Measurements from ENCODE around the gene TENM4. TPM values are rescaled to one million over a fixed set of nuclear protein-coding genes. Genes with fewer than 3 reads are reported as not detected.

Gene TENM4
- total RNA-seq, 1 donor from 2014 or later, result 0.21 TPM

DNA sequence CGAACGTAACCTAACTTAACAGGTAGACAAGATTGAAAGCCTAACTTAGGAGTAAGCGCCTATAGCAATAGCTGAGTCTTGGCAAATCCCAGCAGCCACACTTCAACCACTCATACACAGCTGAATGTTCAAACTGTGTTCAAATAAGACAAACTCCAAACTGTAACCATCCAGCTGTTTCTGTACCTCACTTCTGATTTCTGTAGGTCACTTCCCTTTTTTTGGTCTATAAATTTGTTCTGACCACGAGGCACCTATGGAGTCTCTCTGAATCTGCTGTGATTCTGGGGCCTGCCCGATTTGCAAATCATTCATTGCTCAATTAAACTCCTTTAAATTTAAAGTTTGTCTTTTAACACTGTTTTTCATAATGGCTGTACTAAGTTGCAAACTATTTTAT is 8.2 kb upstream of the TENM4 start:
- DNase-seq (ENCODE audit: low read depth), result no peak

DNA sequence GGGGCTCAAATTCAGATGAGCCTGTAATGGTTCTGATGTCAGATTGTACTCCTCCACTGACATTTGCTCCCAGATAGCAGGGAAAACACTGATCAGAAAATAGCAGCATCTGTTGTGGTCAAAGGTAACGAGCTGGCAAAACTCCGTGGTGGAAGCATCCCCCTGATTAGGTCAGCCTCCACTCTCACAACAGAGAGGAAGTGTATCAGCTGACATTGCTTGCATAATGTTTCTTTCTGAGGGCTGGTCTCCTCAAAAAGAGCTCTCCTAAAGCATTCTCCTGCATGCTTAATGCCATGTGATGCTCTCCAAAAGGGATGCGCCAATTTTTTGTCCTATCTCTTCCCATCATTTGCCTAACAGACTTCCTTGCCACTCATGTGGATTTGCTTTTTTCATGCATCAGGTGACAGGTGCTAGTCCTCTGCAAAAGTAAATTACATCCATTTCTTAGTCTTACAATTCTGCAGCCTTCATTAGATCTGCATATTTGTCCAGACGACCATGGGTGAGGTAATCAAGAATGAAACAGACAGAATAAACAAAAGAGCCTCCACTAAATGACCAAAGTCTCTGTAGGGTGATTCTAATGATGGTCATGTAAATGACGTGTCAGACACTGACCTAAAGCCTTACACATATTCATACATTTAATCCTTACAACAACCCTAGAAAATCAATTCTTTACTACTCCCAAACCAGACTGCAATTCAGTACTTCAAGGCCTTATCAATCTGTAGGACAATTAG is 6.4 kb upstream of the TENM4 start:
- DNase-seq (ENCODE audit: low read depth), result no peak

DNA sequence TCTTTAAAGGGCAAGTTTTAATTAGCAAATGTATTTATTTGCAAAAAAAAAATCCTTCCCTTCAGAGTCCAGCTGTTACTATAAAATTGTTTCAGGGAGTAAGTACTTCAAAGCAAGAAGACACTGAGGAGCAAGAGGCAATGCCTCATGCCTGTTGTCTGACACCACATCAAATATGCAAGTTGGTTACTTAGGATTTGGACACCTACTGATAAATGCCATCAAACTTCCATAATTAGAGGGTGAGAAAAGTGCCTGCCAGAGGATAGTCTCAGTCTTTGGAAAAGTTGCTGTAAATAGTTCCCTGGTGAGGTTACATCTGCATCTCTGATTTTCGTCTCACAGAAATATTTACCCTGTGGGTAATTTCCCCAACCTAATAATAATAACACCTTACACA is 4.1 kb upstream of the TENM4 start:
- DNase-seq (ENCODE audit: low read depth), result no peak

DNA sequence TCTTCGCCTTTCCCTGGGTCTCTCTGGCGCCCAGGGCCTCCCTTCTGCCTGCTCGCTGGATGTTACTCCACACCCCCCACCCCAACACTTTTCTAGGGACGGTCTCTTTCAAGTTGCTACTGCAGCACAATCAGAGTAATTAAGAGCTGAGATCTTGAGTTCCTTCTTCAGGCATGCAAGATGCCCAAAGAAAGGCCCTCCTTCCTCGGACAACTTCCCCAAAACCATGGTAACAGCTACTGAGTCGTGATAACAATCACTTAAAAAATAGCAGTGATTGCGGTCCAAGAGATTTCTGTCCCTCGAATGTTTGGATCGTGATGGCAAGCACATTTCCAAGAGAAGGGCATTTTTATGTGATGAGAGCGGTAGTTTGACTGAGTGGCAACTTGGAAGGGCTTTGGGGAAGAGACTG is 638 bp upstream of the TENM4 start:
- no peak for DNase-seq (ENCODE audit: low read depth)

DNA sequence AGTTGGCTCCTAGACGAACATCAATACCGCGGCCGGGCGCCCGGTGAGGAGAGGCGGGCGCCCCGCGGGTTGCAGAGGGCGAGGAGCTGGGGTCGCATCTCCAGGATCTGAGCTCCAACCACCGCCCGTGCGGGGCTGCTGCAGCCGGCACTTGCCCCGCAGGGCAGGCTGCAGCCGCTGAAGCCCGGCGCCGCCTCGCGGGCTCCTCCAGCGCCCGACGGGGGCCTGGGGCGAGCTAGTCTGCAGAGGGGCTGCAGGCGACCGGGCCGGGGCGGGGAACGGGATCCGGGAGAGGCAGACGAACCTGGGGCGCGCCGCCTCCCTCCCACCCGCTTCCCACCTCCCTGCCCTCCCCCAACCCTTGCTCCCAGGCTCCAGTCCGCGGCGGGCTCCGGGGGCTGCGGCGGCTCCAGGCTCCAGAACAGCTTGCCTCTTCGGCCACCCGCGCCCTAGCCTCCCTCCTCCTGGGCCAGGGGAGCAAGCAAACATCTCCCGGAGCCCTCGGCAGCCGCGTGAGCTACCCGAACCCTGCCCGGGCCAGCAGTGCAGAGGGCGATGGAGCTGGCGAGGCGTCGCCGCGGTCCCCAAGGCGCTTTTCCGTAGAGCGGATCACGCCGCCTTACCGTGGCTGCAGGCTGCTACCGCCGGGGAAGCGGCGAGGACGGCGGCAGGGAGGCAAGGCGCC is 802 bp downstream of the TENM4 start:
- DNase-seq (ENCODE audit: low read depth), result no peak

DNA sequence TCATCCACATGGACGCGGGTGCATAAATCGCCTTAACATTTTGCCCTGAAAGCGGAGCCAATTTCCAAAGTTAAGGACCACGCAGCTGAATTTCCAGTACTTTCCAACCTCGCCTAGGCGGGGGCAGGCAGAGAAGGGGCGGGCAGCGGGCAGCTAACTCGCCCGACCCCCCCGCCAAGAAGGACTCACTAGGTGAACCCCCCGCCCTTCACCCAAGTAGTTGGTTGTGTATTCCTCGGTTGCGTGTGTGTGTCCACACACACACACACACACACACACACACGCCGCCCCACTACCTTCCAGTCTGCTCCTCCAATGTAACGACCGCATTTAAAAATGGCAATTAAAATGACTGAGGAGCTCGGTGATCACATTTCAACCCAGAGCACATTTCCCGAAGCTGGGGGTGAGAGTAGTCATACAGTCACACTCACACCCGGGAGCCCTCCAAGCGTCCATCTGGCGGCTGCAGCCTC is 1.4 kb downstream of the TENM4 start:
- no peak for DNase-seq (ENCODE audit: low read depth)

DNA sequence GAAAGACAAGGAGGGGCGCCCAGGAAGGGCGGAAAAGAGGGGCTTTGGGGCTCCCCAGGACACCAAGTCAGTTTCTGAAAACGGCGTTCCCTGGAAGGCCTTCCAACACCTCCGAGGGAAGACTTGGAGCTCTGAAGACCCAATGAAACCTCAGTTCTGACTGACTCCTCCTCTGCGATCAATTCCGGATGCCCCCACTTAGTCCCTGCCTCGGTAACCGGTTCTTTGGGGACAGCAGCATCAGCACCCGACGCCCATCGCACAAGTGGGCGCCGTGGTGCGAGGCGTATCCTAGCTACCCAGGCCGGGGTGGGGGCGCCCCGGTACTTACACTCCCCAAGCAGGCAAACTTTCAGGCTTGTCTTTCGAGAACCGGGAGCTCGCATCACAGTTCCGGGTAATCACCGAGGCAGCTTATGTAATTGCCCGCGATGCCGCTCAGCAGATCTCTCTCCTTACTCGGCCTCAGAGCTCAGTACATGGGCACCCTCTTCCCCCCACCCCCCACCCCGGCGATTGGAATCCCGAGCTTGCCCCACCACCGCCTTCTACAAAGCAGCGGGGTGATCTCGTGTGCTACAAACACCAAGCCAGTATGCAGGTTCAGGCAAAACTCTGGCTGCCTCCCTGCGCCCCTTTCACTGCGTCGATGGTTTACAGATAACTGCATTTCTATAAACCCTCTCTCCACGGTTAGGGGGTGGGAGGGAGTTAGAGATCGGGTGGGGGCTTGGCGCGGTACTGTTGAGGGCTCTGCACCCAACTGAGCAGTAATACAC is 2.0 kb downstream of the TENM4 start:
- no peak for DNase-seq (ENCODE audit: low read depth)

DNA sequence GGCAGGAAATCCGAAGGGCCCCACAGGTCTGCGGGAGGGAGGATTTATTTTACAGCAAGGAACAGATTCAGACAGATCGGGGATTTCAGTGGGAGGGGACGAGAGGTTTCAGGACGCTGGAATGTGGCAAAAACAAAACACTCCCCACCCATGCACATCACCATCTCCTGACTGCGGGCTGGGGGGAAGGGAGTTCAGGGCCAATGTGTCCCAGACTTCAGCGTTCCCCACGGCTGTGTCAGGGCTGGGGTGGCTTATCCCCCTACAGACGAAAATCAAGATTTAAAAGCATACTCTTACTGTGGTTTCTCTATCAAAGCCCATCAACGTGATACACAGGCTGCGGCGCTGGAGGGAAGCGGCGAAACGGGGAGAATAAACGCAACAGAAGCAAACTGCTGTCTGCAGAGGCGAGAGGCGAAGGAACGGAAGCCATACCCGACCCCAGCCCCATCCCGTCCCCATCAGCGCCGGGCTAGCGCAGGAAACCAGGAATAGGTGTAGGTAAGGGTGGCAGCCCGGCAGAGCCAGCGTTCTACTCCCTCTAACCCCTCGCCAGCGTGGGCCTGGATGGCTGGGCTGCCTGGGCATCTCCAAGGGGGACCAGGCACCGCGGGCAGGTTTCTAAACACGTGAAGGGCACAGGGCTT is 2.7 kb downstream of the TENM4 start:
- no peak for DNase-seq (ENCODE audit: low read depth)

DNA sequence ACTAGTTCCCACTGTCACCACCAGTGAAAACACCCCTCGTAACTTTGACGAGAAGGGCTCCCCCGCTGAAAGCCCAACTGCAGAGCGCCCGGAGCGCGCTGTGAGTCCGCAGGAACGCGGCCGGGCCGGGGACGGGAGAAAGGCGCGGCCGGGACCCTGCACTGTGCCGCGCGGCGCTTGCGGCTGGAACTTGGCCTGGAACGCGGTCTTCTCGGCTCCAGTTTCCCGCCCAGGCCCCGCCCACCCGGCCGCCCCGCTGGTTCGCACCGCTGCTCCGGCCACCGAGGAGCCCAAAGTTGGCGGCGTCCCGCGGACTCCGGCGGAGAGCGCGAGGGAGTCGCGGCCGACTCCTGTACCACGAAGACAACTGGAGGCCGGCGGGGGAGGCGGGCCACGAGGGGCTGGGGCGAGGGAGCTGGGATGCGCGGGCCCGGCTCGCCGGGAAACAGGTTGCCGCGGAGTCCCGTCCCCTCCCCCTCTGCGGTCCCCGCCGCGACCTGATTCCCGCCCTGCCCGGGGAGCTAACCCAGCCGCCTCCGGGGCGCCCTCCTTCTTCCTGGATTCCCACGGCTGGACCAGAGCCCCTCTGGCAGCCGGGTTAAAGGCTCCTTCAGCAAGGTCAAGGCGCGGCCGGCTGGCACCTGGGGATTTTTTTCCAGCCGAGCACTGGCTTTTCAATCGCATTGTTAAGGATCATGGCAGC is 3.4 kb downstream of the TENM4 start:
- DNase-seq (ENCODE audit: low read depth), result peak; percentile 33

DNA sequence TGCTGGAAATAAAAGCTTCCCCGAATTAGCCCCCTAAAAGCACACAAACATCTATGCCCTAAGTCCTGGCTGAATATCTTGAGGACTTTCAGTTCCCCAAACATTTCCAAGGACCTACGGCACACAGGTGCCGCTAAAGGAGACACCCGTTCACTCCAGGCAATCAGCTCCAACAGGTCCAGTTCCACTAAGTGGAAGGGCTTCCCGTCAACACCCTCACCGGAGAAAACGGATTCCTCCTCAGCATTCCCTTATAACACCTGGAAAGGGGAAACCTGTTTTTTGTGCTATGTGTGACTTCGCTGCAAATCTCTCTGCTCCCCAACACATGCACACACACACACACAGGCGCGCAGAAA is 3.9 kb downstream of the TENM4 start:
- no peak for DNase-seq (ENCODE audit: low read depth)

DNA sequence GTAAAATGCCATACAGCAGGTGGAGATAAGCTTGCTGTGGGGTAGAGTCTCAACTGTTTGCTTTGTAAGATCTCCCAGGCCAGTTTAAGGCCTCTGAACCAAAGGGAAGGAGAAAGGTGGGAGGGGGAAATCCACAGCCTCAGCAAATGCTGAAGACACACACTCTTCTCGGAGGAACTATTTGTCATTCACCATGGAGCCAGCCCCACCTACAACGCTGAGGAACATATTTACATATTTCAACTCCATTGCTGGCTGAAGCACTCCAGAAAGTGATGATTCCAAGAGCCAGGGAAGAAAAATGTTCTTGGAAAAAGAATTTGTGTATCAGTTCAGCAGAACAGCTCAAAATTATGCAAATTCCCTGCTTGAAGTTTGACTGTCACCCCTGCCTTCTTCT is 6.5 kb downstream of the TENM4 start:
- DNase-seq (ENCODE audit: low read depth), result no peak

DNA sequence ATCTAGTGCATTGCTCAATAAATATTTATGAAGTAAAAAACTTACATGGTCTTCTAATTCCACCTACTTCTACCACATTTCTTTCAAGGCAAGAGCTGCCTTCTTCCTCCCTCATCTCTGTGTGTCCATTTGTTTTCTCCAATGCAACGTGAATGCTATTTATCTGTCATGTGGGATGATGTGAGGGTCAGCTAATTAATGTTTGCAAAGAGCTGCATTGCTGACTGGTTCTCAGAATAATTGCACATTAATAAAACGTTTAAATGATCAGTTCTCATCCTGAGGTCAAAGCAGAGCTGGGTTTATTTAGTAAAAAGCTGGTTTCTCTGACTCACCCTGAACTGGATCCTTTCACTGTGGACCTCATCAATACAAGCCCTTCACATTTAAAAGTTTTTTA is 8.7 kb downstream of the TENM4 start:
- no peak for DNase-seq (ENCODE audit: low read depth)

DNA sequence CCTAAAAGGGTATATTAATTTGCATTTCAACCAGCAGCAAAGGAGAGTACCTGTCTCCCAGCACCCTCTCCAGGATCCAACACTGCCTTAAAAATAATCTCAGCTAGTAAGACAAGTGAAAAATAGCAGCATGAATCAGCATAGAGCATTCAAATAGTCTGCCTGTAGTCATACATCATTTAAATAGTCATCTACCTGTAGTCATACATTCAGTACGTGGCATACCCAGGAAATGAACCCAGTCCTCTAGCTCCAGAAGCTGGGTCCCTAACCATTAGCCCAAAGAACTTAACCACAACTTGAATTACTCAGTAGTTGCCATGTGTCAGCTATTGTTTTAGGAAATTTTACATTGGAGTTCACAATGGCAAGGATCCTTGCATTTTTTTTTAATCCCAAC is 9.3 kb downstream of the TENM4 start:
- no peak for DNase-seq (ENCODE audit: low read depth)

DNA sequence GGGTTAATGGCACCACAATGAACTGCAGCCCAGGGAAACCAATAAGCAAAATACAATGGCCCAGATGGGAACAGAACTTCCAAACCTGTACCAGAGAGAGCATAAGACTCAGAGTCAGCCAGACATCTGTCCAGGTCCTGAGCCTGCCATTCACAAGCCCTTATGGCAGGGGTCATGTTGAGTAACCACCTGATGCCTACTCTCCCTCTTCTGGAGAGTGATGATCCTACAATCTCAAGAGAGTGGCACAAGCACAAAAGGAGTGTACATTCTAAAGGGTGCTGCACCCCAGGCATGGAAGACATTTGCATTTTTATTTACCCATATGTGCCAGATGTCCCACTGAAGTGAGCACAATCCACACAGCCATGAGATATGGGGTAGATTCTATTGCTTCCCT is 10.6 kb downstream of the TENM4 start:
- no peak for DNase-seq (ENCODE audit: low read depth)

DNA sequence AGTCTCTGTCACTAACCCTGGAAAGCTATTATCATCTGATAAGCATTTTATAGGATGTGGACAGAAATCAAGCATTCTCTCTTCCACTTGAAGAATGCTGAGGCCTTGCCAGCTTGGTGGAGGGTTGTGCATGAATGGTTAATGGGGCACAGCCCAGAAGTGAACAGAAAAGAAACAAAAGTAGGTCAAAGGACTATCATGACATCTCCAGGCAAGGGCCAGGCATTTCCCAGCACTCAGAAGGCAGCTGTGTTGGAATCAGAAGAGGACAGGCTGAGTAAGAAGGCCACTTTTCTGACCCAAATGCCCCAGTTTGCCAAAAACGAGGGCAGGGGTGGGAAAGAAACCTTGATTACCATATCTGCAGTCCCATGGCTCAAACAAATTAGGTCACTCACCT is 12.4 kb downstream of the TENM4 start:
- DNase-seq (ENCODE audit: low read depth), result no peak

DNA sequence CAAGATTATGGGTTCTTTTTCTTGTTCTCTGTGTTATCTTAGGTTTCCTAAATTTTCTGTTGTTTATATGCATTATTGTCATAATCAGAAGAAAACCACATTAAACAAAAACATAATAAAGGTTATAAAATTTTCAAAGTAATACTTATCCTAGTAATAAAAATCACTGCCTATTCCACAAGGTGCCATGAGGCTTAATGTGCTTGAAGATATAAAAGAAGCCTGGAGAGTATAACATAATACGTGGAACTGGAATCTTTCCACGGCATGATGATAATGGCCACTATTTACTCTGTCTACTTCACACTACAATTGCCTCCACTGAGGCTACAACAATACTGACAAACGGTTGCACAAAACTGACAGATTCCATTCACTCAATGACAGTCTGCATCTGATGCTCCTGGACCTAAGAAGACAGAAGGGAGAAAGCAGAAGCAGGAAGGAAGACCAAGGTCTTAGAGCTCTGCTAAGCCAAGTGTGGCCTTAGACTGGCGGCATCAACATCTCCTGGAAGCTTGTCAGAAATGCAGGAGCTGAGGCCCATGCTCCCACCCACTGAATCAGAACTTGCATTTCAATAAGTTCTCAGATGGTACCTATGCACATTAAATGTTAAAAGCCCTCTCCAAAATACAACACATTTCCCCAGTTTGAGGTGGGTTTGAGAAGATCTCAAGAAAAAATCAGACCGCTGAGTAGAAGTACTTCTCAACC is 13.1 kb downstream of the TENM4 start:
- no peak for DNase-seq (ENCODE audit: low read depth)

DNA sequence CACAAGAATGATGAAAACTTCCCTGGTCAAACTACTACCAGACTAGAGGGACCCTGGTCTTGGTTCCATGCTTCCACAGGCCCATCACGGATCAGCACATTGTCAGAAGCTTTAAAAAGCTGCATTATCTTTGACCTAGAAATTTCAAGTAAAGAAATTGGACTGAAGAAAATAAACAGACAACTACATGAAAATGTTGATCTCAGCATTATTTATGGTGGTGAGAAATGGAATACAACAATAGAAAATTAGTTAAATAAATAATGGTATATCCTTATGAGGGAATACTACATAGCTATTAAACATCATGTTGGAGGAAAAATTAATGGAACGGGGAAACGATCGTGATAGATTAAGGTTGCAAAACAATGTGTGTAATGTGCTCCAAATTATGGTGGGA is 13.7 kb downstream of the TENM4 start:
- DNase-seq (ENCODE audit: low read depth), result no peak

DNA sequence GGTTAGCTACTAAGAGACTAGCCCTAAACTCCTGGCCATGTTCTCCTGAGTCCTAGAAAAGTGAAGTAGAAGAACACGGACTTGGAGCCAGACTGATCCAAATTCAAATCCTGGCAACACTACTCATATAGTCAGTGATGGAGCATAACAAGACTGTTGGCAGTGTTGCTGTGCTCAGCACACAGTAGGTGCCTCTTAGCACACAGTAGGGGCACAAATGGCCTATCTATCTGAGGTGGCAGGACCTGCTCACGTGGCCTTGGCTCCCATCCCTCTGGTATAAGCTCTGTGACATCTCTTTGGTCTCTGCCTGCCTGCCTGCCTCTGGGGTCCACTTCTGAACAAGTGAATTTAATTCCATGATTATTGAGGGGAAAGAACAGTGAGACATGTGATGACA is 15.4 kb downstream of the TENM4 start:
- no peak for DNase-seq (ENCODE audit: low read depth)

DNA sequence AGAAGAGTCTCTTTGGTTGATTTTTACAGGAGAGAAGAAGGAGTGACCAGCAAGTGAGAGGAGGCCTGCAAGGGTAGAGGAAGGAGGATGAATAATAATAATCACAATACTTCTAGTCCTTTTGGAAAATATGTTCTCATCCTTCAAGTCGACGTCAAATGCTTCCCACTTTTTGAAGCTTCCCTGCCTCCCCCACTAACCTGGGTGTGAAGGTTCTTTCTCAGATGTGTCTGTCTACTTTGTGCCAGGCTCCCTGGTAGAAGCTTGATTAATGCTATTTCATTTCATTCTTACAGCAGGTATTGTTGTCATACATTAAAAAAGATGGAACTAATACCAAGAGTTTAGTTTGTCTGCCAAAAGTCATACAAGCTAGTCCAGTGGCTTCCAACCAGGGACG is 17.1 kb downstream of the TENM4 start:
- no peak for DNase-seq (ENCODE audit: low read depth)

DNA sequence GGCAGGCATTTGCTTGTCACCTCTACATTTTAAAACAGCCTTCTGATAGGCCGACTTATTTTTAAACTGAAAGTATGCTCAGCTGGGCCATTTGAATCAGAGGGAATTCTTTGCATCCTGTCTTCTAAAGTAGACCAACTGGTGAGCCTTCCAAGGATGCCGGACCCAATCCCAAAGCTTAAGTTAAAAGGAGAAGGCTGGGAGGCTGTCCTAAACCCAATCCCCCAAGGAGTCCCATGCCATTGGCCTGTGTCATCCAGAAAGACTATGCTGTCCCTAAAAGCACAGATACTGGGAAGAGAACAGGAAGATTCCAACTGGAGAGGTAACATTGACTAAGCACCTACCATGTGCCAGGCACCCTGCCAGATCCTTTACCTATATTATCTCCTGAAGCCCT is 18.0 kb downstream of the TENM4 start:
- no peak for DNase-seq (ENCODE audit: low read depth)

DNA sequence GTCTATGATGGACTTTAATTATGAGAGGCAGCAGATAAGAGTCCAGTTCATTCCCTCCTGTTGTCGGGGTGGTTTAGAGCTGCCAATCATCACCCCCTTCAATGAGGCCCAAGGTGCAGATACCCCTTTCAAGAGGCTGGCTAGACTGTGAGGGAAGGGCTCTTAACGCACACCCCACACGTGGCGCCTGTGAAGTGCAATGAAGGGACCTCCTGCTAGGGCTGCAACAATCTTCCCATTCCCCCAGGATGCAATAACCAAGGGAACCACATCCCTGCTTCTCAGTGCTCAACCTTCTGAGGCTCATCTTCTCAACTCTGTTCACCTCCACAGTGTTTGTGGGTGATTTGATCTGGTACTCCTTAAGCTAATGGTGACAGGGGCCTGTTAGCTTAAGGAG is 19.0 kb downstream of the TENM4 start:
- DNase-seq (ENCODE audit: low read depth), result no peak
